PC-3 (cell line): ENCODE measurements around the gene ZMPSTE24. TPM values are rescaled to one million over a fixed set of nuclear protein-coding genes. Genes with fewer than 3 reads are reported as not detected.

ENCODE experiments used
- ATAC-seq: fragments of 200-7000 bp; cut with Tn5 transposase; 2 replicates; pipeline ENCODE4 v1.9.1; 2020; ENCODE audit warnings: mild to moderate bottlenecking, moderate library complexity
- BruUV-seq: library from RNA; stranded (reverse); fragments of 400-500 nt; replicated peaks from 2 replicates; lab custom pipeline; 2021; lab: Mats Ljungman, UMichigan
- CTCF ChIA-PET: fragments of 300-600 bp; sonication (Branson Sonifier 250); formaldehyde crosslinking; loops from one replicate; lab custom pipeline; 2022; ENCODE audit warnings: antibody characterized with exemption; lab: Charles Lee
- POLR2A ChIA-PET: fragments of 300-600 bp; sonication (Branson Sonifier 250); formaldehyde crosslinking; loops from one replicate; lab custom pipeline; 2022; ENCODE audit warnings: antibody characterized with exemption; ENCODE audit not compliant: unreplicated experiment; lab: Charles Lee
- DNase-seq: peaks from one replicate; pipeline ENCODE4 v3.0.0-alpha.2; 2015
- H2AFZ ChIP-seq: fragments of 300-600 bp; sonication (generic); 2 replicates; pipeline ENCODE4 v1.6.0; 2016; ENCODE audit warnings: antibody characterized with exemption, low read length
- H3F3A ChIP-seq: fragments of 300-600 bp; sonication (generic); one replicate; pipeline ENCODE4 v1.6.0; 2017; ENCODE audit warnings: antibody characterized with exemption, low read length, control low read depth, mild to moderate bottlenecking; ENCODE audit not compliant: unreplicated experiment
- H3K27ac ChIP-seq: fragments of 300-600 bp; sonication (generic); 2 replicates; pipeline ENCODE4 v1.5.1; 2016; ENCODE audit warnings: mild to moderate bottlenecking, low read length
- H3K27me3 ChIP-seq: fragments of 300-600 bp; sonication (generic); 2 replicates; pipeline ENCODE4 v1.6.1; 2016; ENCODE audit warnings: low read length, mixed read lengths
- H3K36me3 ChIP-seq: fragments of 300-600 bp; sonication (generic); 2 replicates; pipeline ENCODE4 v1.6.1; 2016; ENCODE audit warnings: low read depth, mixed run types, low read length, mixed read lengths
- H3K4me1 ChIP-seq: fragments of 300-600 bp; sonication (generic); 2 replicates; pipeline ENCODE4 v1.5.1; 2016; ENCODE audit warnings: low read length; ENCODE audit not compliant: insufficient read depth
- H3K4me2 ChIP-seq: fragments of 300-600 bp; sonication (generic); 2 replicates; pipeline ENCODE4 v1.6.0; 2016; ENCODE audit warnings: low read length
- H3K4me3 ChIP-seq: fragments of 300-600 bp; sonication (generic); 2 replicates; pipeline ENCODE4 v1.5.1; 2016; ENCODE audit warnings: mild to moderate bottlenecking, low read length, mixed read lengths
- H3K79me2 ChIP-seq: fragments of 300-600 bp; sonication (generic); 2 replicates; pipeline ENCODE4 v1.6.1; 2017; ENCODE audit warnings: low read length, mixed read lengths
- H3K9ac ChIP-seq: fragments of 300-600 bp; sonication (generic); 2 replicates; pipeline ENCODE4 v1.6.0; 2016; ENCODE audit warnings: mild to moderate bottlenecking, low read length
- H3K9me2 ChIP-seq: fragments of 300-600 bp; sonication (generic); replicated peaks from 2 replicates; pipeline ENCODE4 v1.6.1; 2016; ENCODE audit warnings: mixed run types, low read length, mixed read lengths
- H3K9me3 ChIP-seq: fragments of 300-600 bp; sonication (generic); 2 replicates; pipeline ENCODE4 v1.6.1; 2016; ENCODE audit warnings: low read length, mixed read lengths
- H4K20me1 ChIP-seq: fragments of 300-600 bp; sonication (generic); 2 replicates; pipeline ENCODE4 v1.6.1; 2016; ENCODE audit warnings: low read length, mixed read lengths
- EZH2 ChIP-seq: fragments of 300-600 bp; sonication (generic); IDR thresholded peaks from one replicate; pipeline ENCODE4 v1.6.1; 2017; ENCODE audit warnings: antibody characterized with exemption, mild to moderate bottlenecking, low read length; ENCODE audit not compliant: unreplicated experiment
- EZH2phosphoT487 ChIP-seq: fragments of 300-600 bp; sonication (generic); IDR thresholded peaks from 2 replicates; pipeline ENCODE4 v1.6.1; 2018; ENCODE audit warnings: mild to moderate bottlenecking, antibody characterized with exemption, low read length, borderline replicate concordance
- intact Hi-C: fragments of 100-400 bp; cut with micrococcal nuclease; formaldehyde crosslinking; loops from 2 replicates; pipeline ENCODE4 v1.9.0; 2023
- total RNA-seq: library from RNA; depleted of rRNA; stranded (reverse); fragments of >200 nt; gene quantifications from 2 replicates; pipeline ENCODE4 v1.2.3, GENCODE V29; 2014
- TF ChIP-seq, protein P1 (sequence below): fragments of 300-600 bp; sonication (generic); conservative IDR thresholded peaks from 2 replicates; pipeline ENCODE4 v1.5.1; 2017; ENCODE audit warnings: antibody characterized with exemption, low read depth, mild to moderate bottlenecking, low read length

ZMPSTE24 gene
- total RNA-seq, 1 experiment from 2014 or later = 76.1 TPM

- no peak; the same call in 1 of the 2 replicates for ATAC-seq
- DNase-seq = no peak
- CTCF ChIA-PET = interaction anchor here (0.9 to 1.3 kb wide), 2 partner anchors 23 to 89 kb away, joined by 3 read pairs; no protein-coding TSS in a partner anchor
These were observed 58.0 kb downstream of the ZMPSTE24 start for GRCh38 chr1:40315795-40316594.

GRCh38 chr1:40316595-40317393, 58.8 kb downstream of the ZMPSTE24 start, which contains the start of gene COL9A2:
Gene COL9A2, minus strand, starts transcription at chr1:40317286. Its CDS starts 89 bp downstream, at chr1:40317197.
- H3K9me3 ChIP-seq = no peaks in the 10 kb centered on the region
- H3K27me3 ChIP-seq = no peaks in the 10 kb centered on the region
- H3K9me2 ChIP-seq = no peaks in the 10 kb centered on the region
- H3K4me2 ChIP-seq = peak within 1 kb of the TSS; percentile 98
- no peak for TF ChIP-seq EZH2phosphoT487
- TF ChIP-seq EZH2 = no peak
- TF ChIP-seq, protein P1, sequence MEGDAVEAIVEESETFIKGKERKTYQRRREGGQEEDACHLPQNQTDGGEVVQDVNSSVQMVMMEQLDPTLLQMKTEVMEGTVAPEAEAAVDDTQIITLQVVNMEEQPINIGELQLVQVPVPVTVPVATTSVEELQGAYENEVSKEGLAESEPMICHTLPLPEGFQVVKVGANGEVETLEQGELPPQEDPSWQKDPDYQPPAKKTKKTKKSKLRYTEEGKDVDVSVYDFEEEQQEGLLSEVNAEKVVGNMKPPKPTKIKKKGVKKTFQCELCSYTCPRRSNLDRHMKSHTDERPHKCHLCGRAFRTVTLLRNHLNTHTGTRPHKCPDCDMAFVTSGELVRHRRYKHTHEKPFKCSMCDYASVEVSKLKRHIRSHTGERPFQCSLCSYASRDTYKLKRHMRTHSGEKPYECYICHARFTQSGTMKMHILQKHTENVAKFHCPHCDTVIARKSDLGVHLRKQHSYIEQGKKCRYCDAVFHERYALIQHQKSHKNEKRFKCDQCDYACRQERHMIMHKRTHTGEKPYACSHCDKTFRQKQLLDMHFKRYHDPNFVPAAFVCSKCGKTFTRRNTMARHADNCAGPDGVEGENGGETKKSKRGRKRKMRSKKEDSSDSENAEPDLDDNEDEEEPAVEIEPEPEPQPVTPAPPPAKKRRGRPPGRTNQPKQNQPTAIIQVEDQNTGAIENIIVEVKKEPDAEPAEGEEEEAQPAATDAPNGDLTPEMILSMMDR = no peak
- H3F3A ChIP-seq = no peaks in the 10 kb centered on the region
- H2AFZ ChIP-seq = peak within 1 kb of the TSS; percentile 100
- no peaks in the 10 kb centered on the region for H3K4me1 ChIP-seq
- ATAC-seq (peak; percentile 67), DNase-seq (peak; percentile 45)
- H3K79me2 ChIP-seq = no peaks in the 10 kb centered on the region
- intact Hi-C loops = loop anchor here (5.0 kb wide), 1 partner anchor 174 kb away; no protein-coding TSS in a partner anchor
- no peaks in the 10 kb centered on the region for H4K20me1 ChIP-seq
- POLR2A ChIA-PET = no interaction called here
- BruUV-seq = no TSS peak
- peak within 1 kb of the TSS; percentile 87 for H3K4me3 ChIP-seq
- no peak within 1 kb of the TSS for H3K27ac ChIP-seq
- H3K36me3 ChIP-seq = no peaks in the 10 kb centered on the region
- CTCF ChIA-PET = interaction anchor here (0.9 to 1.3 kb wide), 2 partner anchors 22 to 88 kb away, joined by 3 read pairs; no protein-coding TSS in a partner anchor
- peak within 1 kb of the TSS; percentile 37 for H3K9ac ChIP-seq

More at GRCh38 chr1:40315795-40316594, 58.0 kb downstream of the ZMPSTE24 start:
- TF ChIP-seq, protein P1 = no peak
- no peak for TF ChIP-seq EZH2phosphoT487
- Histone ChIP-seq H3K9me3 (no peaks in the 10 kb centered on the region), H3K4me2 (peak overlapping the region; percentile 98), H3K79me2 (no peaks in the 10 kb centered on the region), H3K9me2 (no peaks in the 10 kb centered on the region), H3K4me3 (peak overlapping the region; percentile 87), H3K27ac (no peak overlapping the region), H3K27me3 (no peaks in the 10 kb centered on the region), H3F3A (no peaks in the 10 kb centered on the region), H4K20me1 (no peaks in the 10 kb centered on the region), H3K9ac (peak overlapping the region; percentile 37; the same call in 1 of the 2 replicates), H3K4me1 (no peaks in the 10 kb centered on the region), H2AFZ (peak overlapping the region; percentile 100), H3K36me3 (no peaks in the 10 kb centered on the region)
- intact Hi-C loops = loop anchor here (5.0 kb wide), 1 partner anchor 174 kb away; no protein-coding TSS in a partner anchor
- no TSS peak for BruUV-seq
- POLR2A ChIA-PET = interaction anchor here (0.5 kb wide), 1 partner anchor 186 kb away, joined by 3 read pairs; no protein-coding TSS in a partner anchor
